ENCODE measurements around the gene NKD1. TPM values are rescaled to one million over a fixed set of nuclear protein-coding genes. Genes with fewer than 3 reads are reported as not detected.

NKD1 gene
- total RNA-seq, 1 experiment from 2014 or later = 0.44 TPM

DNA sequence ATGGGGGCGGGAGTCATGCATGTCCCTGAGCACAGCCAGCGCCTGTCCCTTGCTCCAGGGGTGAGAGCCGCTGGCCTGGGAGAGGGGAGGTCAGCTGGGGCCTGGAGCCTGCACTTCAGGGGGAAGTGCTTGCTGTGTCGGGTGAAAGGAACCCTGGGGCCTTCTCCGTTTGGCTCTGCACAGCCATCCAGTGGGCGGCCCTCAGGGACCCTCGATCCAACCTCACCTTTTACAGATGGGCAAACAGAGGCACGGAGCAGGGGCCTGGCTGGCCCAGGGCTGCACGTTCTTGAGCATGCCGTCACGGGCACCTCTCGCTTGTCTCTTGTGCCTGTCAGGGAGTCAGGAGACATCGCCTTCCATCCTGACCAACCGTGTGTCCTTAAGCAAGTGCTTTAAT, 131.1 kb downstream of the NKD1 start:
- Histone ChIP-seq H3K79me2 (ENCODE audit: low read depth) (no peaks in the 10 kb centered on the region), H3K4me1 (replicated peaks; ENCODE audit: insufficient read depth) (peaks cover 13% of the 10 kb centered on the region), H4K20me1 (ENCODE audit: insufficient read depth) (no peaks in the 10 kb centered on the region), H3F3A (ENCODE audit: insufficient read depth, low read depth) (no peaks in the 10 kb centered on the region), H2AFZ (no peak overlapping the region), H3K4me2 (no peak overlapping the region), H3K27ac (no peak overlapping the region), H3K27me3 (ENCODE audit: insufficient read depth, low read depth) (no peaks in the 10 kb centered on the region), H3K9me3 (ENCODE audit: insufficient read depth, low read depth) (0 out of 2 replicates have a peak, but pooled peaks cover 9% of the 10 kb centered on the region), H3K4me3 (no peak overlapping the region), H3K36me3 (ENCODE audit: low read depth) (no peaks in the 10 kb centered on the region), H3K9me2 (ENCODE audit: insufficient read depth) (no peaks in the 10 kb centered on the region)
- no peak for DNase-seq
- no peak for TF ChIP-seq CTCF (conservative IDR thresholded peaks at IDR 0.05)
- no peak for TF ChIP-seq EZH2 (IDR thresholded peaks at IDR 0.05; ENCODE audit: low read depth)
- ChIA-PET CTCF (interaction anchor here (0.6 to 0.8 kb wide), 2 partner anchors 40 kb away, joined by 3 read pairs; no protein-coding TSS in a partner anchor), POLR2A (ENCODE audit: unreplicated experiment) (no interaction called here)
- intact Hi-C loops (cut with micrococcal nuclease; ENCODE audit: unreplicated experiment) = loop anchor here (5.0 kb wide), 1 partner anchor 38 kb away; no protein-coding TSS in a partner anchor
- BruUV-seq (replicated peaks) = no TSS peak

DNA sequence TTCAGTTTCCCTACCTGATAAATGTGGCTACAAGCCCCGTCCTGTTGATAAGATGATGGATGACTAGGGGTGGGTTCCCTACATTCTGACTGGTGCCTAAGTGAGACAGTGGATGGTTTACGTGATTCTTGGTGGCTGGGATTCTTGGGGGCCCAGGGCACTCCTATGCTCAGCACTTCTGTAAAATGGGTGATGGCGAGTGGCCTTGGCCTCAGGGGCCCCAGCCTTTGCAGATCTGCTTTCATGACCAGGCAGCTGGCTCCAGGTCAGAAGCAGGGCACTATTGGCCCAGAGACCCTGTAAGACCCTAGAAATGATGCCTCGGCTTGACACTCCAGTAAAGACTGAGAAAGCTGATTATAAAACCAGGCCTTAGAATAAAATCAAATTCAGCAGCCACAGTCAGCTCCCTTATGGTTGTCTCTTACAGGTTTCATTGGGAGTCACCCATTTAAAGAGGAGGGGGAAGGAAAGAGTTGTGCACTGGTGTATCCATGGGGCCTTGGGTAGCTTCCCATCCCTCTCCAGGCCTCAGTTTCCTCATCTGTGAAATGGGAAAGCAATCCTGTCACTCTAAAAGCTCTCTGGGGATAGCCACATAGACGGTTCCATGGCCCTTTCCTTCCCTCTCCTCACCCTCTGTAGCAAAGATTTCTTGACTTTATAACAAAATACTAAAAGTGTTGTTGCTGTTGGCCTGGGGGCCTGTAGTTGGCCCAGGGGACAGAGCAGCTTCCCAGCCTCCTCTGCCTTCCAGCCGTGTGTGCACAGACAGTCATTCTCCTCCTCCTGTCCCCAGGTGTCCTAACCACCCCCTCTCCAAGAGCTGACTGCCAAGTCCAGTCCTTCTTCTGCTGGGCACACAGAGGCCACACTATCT, 131.7 kb downstream of the NKD1 start:
- Histone ChIP-seq H3K4me3 (no peak overlapping the region), H3K4me2 (no peak overlapping the region), H3K9me3 (ENCODE audit: insufficient read depth, low read depth) (0 out of 2 replicates have a peak, but pooled peaks cover 3% of the 10 kb centered on the region), H3K79me2 (ENCODE audit: low read depth) (no peaks in the 10 kb centered on the region), H3K9me2 (ENCODE audit: insufficient read depth) (no peaks in the 10 kb centered on the region), H3K27me3 (ENCODE audit: insufficient read depth, low read depth) (no peaks in the 10 kb centered on the region), H3K4me1 (replicated peaks; ENCODE audit: insufficient read depth) (peaks cover 13% of the 10 kb centered on the region), H2AFZ (no peak overlapping the region), H4K20me1 (ENCODE audit: insufficient read depth) (no peaks in the 10 kb centered on the region), H3K27ac (no peak overlapping the region), H3K36me3 (ENCODE audit: low read depth) (no peaks in the 10 kb centered on the region), H3F3A (ENCODE audit: insufficient read depth, low read depth) (no peaks in the 10 kb centered on the region)
- TF ChIP-seq EZH2 (IDR thresholded peaks at IDR 0.05; ENCODE audit: low read depth) (no peak), CTCF (conservative IDR thresholded peaks at IDR 0.05) (no peak)
- intact Hi-C loops (cut with micrococcal nuclease; ENCODE audit: unreplicated experiment) = loop anchor here (5.0 kb wide), 1 partner anchor 37 kb away; no protein-coding TSS in a partner anchor
- no peak for DNase-seq
- ChIA-PET POLR2A (ENCODE audit: unreplicated experiment) (no interaction called here), CTCF (interaction anchor here (0.6 kb wide), 1 partner anchor 39 kb away, joined by 3 read pairs; no protein-coding TSS in a partner anchor)
- BruUV-seq (replicated peaks) = no TSS peak

DNA sequence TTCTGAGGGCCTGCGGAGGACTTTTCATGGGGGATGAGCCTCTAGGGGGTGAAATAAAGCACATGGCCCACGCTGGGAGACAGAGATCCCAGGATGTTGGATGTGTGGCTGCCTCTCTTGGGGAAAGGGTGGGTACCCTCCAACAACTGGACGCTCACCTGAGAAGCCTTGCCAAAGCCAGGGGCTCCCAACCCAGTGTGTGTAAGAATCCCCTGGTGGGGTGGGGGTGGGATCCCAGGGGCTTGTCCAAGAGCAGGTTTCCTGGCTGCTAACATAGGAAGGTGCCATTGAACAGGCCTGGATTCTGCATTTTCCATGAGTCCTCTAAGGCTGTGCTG, 132.3 kb downstream of the NKD1 start:
- H4K20me1 ChIP-seq (ENCODE audit: insufficient read depth) = no peaks in the 10 kb centered on the region

More for the DNA sequence above, 132.3 kb downstream of the NKD1 start:
- no peak overlapping the region for H3K27ac ChIP-seq
- BruUV-seq (replicated peaks) = no TSS peak
- DNase-seq = no peak
- H3K27me3 ChIP-seq (ENCODE audit: insufficient read depth, low read depth) = no peaks in the 10 kb centered on the region
- intact Hi-C loops (cut with micrococcal nuclease; ENCODE audit: unreplicated experiment) = no loop called here
- H3K79me2 ChIP-seq (ENCODE audit: low read depth) = no peaks in the 10 kb centered on the region
- POLR2A ChIA-PET (ENCODE audit: unreplicated experiment) = no interaction called here
- CTCF ChIA-PET = no interaction called here
- H3K4me2 ChIP-seq = no peak overlapping the region
- no peaks in the 10 kb centered on the region for H3K36me3 ChIP-seq (ENCODE audit: low read depth)
- H3K9me2 ChIP-seq (ENCODE audit: insufficient read depth) = no peaks in the 10 kb centered on the region
- TF ChIP-seq EZH2 (IDR thresholded peaks at IDR 0.05; ENCODE audit: low read depth) = no peak
- TF ChIP-seq CTCF (conservative IDR thresholded peaks at IDR 0.05) = no peak
- H3F3A ChIP-seq (ENCODE audit: insufficient read depth, low read depth) = no peaks in the 10 kb centered on the region
- H3K4me1 ChIP-seq (replicated peaks; ENCODE audit: insufficient read depth) = peaks cover 11% of the 10 kb centered on the region
- H3K9me3 ChIP-seq (ENCODE audit: insufficient read depth, low read depth) = no peaks in the 10 kb centered on the region
- H3K4me3 ChIP-seq = no peak overlapping the region
- H2AFZ ChIP-seq = no peak overlapping the region
